Adipocyte (in vitro differentiated cells): ENCODE results near the gene TRMT1.

ENCODE experiments used
- DNase-seq: peaks from one replicate; pipeline ENCODE4 v3.0.0-alpha.2; 2015; ENCODE audit warnings: low read depth
- H3K27me3 ChIP-seq: replicated peaks from 2 replicates; pipeline ENCODE4 v1.7.0; 2013; ENCODE audit warnings: mild to moderate bottlenecking, low read length, moderate library complexity; ENCODE audit not compliant: control insufficient read depth, insufficient read depth
- H3K36me3 ChIP-seq: 2 replicates; pipeline ENCODE4 v1.7.0; 2013; ENCODE audit warnings: low read length, mild to moderate bottlenecking, moderate library complexity; ENCODE audit not compliant: control insufficient read depth, insufficient read depth, severe bottlenecking
- H3K4me1 ChIP-seq: 2 replicates; pipeline ENCODE4 v1.7.0; 2013; ENCODE audit warnings: mild to moderate bottlenecking, low read length, moderate library complexity; ENCODE audit not compliant: control insufficient read depth, insufficient read depth
- H3K4me3 ChIP-seq: 2 replicates; pipeline ENCODE4 v1.7.0; 2013; ENCODE audit warnings: mild to moderate bottlenecking, low read length, moderate library complexity
- H3K9ac ChIP-seq: 2 replicates; pipeline ENCODE4 v1.7.0; 2013; ENCODE audit warnings: mild to moderate bottlenecking, low read length, moderate library complexity
- H3K9me3 ChIP-seq: 2 replicates; pipeline ENCODE4 v1.7.0; 2013; ENCODE audit warnings: mild to moderate bottlenecking, low read length, moderate library complexity; ENCODE audit not compliant: control insufficient read depth

TRMT1 gene

GRCh38 chr19:13103581-13104359 lies 12.8 kb downstream of the TRMT1 start:
- no peak for DNase-seq
- no peak overlapping the region for H3K4me3 ChIP-seq
- H3K27me3 ChIP-seq = no peaks in the 10 kb centered on the region

GRCh38 chr19:13102666-13103580 lies 13.6 kb downstream of the TRMT1 start, which contains the start of gene LYL1:
LYL1 (minus strand) TSS chr19:13102858; CDS start chr19:13101171, 1,687 bp downstream.
- peak within 1 kb of the TSS; percentile 58 for H3K4me3 ChIP-seq
- DNase-seq = no peak

More at GRCh38 chr19:13103581-13104359, 12.8 kb downstream of the TRMT1 start:
- peaks cover 13% of the 10 kb centered on the region for H3K4me1 ChIP-seq
- H3K9ac ChIP-seq = no peak overlapping the region
- H3K9me3 ChIP-seq = no peaks in the 10 kb centered on the region
- peaks cover 7% of the 10 kb centered on the region for H3K36me3 ChIP-seq

GRCh38 chr19:13102416-13102665 lies 14.2 kb downstream of the TRMT1 start:
- peaks cover 2% of the 10 kb centered on the region for H3K36me3 ChIP-seq
- H3K4me3 ChIP-seq = peak overlapping the region; percentile 58
- no peak for DNase-seq
- H3K27me3 ChIP-seq = no peaks in the 10 kb centered on the region
- H3K9me3 ChIP-seq = no peaks in the 10 kb centered on the region
- peak overlapping the region; percentile 82 for H3K9ac ChIP-seq
- peaks cover 13% of the 10 kb centered on the region for H3K4me1 ChIP-seq

More at GRCh38 chr19:13102666-13103580, 13.6 kb downstream of the TRMT1 start, which contains the start of gene LYL1:
- Histone ChIP-seq H3K9ac (peak within 1 kb of the TSS; percentile 82), H3K27me3 (no peaks in the 10 kb centered on the region), H3K36me3 (peaks cover 6% of the 10 kb centered on the region), H3K9me3 (no peaks in the 10 kb centered on the region), H3K4me1 (peaks cover 13% of the 10 kb centered on the region)

DNA sequence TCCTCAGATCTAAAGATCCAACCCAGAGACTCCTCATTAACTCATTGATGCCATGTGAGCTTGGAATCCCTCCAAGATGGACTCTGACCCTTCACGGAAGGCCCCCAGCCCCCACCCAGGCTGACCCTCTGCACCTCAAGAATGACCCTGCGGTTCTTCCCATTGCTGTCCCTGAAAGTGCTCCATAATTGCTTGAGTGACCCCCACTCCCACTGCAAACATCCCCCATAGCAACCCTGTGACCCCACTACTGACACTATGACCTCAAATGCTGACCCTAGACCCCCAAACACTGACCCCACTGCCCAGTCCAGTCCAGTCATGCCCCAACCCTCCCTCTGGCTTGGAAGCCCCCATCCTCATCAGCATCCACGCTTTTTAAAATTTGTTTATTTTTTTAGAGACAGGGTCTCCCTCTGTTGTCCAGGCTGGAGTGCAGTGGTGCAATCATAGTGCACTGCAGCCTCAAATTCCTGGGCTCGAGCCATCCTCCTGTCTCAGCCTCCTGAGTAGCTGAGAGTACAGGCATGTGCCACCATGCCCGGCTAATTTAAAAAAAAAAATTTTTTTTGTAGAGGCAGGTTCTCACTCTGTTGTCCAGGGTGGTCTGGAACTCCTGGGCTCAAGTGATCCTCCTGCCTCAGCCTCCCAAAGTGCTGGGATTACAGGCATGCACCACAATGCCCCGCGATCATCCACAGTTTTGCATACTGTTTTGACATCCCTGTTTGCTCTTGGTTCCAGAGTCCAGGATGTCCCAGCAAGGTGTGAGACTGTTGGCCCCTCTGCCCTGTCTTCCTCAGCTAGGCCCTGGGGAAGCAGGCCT lies 14.7 kb downstream of the TRMT1 start:
- Histone ChIP-seq H3K9ac (peak overlapping the region; percentile 82), H3K36me3 (no peaks in the 10 kb centered on the region), H3K4me1 (peaks cover 13% of the 10 kb centered on the region), H3K27me3 (no peaks in the 10 kb centered on the region), H3K9me3 (no peaks in the 10 kb centered on the region), H3K4me3 (peak overlapping the region; percentile 58)
- no peak for DNase-seq

- H3K4me3 ChIP-seq = no peak overlapping the region
- no peaks in the 10 kb centered on the region for H3K9me3 ChIP-seq
- no peak for DNase-seq
- no peaks in the 10 kb centered on the region for H3K27me3 ChIP-seq
- peaks cover 13% of the 10 kb centered on the region for H3K4me1 ChIP-seq
- H3K36me3 ChIP-seq = no peaks in the 10 kb centered on the region
- H3K9ac ChIP-seq = no peak overlapping the region
Observed at GRCh38 chr19:13100841-13101589, 15.5 kb downstream of the TRMT1 start.

- Histone ChIP-seq H3K36me3 (peaks cover 4% of the 10 kb centered on the region), H3K9ac (no peak overlapping the region), H3K4me1 (peaks cover 13% of the 10 kb centered on the region), H3K27me3 (no peaks in the 10 kb centered on the region), H3K9me3 (no peaks in the 10 kb centered on the region), H3K4me3 (no peak overlapping the region)
- no peak for DNase-seq
Observed at GRCh38 chr19:13100031-13100588, 16.4 kb downstream of the TRMT1 start.

- Histone ChIP-seq H3K9me3 (no peaks in the 10 kb centered on the region), H3K4me1 (peaks cover 13% of the 10 kb centered on the region), H3K36me3 (peaks cover 11% of the 10 kb centered on the region), H3K27me3 (no peaks in the 10 kb centered on the region), H3K4me3 (no peak overlapping the region), H3K9ac (no peak overlapping the region)
- DNase-seq = no peak
Observed at GRCh38 chr19:13099073-13099999, 17.2 kb downstream of the TRMT1 start.

GRCh38 chr19:13098277-13099072 lies 18.1 kb downstream of the TRMT1 start:
- Histone ChIP-seq H3K9me3 (no peaks in the 10 kb centered on the region), H3K4me1 (peaks cover 19% of the 10 kb centered on the region), H3K36me3 (peaks cover 12% of the 10 kb centered on the region), H3K4me3 (no peak overlapping the region), H3K27me3 (no peaks in the 10 kb centered on the region), H3K9ac (peak overlapping the region; percentile 62)
- no peak for DNase-seq
